GM21526 (cell line): ENCODE measurements around the gene ABCA1.
"Not testable (repeated sequence)": the region's sequence is repeated elsewhere in the genome, so short reads cannot be mapped to it uniquely, and the experiment has no call there.

Experiments used
- ATAC-seq: cut with Tn5 transposase; IDR thresholded peaks from one replicate; pipeline ENCODE4 v1.9.1; 2021; ENCODE audit warnings: moderate library complexity; ENCODE audit not compliant: unreplicated experiment, low FRiP score

Gene ABCA1

DNA sequence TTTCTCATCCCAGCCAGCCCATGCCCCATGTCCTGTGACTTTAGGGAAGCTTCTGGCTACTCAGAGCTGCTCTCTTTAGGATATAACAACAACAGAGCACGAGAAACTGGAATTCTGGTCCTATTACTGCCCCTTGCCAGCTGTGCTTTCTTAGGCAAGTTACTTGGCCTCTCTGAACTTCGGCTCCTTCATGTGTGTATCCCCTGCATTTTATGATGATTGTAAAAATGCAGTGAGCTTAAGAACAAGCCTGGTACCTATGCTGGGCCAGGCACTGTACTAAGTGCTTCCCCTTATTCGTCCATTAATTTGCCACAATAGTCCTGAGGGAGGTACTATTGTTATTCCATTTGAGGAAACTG is 54.5 kb downstream of the ABCA1 start:
- no peak for ATAC-seq

DNA sequence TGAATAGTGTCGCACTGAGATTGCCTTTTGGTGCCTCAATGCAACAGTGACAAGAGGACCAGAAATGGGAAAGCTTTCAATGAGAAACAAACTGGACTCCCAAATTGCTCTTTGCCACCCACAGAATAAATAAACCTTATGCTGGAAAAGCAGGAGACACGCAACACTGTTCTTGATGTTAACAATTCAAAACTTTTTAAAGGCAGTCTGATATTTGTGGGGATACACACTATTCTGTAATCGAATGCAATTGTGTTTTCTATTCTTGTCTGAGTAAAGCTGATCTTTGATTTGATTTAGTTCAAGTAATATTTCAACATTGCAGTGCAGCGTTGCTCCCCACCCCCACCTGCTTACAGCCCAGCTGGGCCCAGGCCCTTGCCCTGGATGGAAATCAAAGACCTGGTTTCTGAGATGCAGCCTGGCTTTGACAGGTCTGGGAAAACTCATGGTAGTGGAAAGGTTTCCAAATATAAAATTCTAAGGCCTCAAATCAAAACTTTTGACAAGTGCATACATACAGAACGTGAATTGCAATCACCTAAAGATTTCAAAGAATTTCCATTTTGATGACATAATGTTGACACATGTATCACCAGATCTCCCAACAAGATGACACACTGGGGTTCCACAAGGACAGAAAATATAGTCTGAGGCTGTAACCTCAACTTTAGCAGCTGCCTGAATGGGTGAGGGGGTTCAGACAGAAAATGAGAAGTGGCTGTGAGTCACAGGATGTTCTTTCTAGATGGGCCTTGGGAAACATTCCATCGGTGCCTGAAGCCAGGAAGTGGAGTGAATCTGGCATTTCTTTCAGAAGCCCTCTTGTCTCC is 55.1 kb downstream of the ABCA1 start:
- no peak for ATAC-seq

- no peak for ATAC-seq
Observed at GRCh38 chr9:104871961-104872527, 55.9 kb downstream of the ABCA1 start.

DNA sequence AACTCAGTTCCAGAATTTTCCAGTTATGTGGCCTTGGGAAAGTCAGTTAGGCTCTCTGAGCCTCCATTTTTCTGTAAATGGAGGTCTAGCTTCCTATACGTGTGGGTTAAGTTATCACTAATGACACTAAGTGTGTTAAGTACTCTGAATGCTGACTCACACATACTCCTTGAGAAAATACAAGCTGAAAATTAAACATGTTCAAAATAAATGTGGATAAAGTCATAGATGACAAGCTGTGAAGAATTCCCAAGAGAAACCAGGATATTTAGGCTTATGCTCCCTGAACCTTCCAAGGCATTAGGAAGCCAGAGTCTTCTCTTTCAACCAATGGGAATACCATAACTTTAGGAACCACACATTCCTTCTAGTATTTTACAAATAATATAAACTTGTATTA is 58.1 kb downstream of the ABCA1 start:
- ATAC-seq = no peak

DNA sequence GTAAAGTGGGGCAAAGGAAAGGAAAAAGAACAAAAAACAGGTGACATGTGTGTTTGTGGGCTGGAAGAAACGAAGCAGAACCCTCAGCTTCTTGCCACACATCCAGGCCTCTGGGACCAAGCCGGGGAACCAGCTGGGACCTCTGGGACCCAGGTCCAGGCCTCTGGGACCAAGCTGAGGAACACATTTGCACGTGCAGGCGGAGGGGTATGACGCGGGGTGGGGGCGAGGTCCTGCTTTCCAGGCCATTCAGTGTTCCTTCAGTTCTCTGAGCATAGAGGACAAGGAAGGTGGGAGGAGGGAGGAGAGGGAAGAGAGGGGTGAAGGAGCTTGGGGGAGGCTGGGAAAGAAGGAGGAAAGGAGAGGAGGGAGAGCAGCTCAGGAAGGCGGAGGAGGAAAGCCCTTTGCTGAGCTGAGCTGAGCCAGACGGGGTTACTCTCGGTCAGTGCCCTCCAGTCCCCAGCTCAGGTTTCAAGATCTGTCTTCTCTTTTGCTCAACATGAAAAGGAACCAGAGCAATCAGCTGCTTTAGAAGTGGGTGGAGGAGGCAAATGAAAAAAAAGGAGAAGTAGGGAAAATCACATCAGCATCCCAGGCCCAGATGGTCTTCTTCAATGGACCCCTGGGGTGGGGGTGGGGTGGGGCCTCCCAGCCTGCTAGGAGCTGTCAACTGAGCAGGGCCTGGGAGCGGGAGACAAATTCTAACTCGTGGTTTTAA is 59.1 kb downstream of the ABCA1 start:
- ATAC-seq = peak; percentile 95

GRCh38 chr9:104868303-104868686 is 59.7 kb downstream of the ABCA1 start:
- ATAC-seq = no peak

DNA sequence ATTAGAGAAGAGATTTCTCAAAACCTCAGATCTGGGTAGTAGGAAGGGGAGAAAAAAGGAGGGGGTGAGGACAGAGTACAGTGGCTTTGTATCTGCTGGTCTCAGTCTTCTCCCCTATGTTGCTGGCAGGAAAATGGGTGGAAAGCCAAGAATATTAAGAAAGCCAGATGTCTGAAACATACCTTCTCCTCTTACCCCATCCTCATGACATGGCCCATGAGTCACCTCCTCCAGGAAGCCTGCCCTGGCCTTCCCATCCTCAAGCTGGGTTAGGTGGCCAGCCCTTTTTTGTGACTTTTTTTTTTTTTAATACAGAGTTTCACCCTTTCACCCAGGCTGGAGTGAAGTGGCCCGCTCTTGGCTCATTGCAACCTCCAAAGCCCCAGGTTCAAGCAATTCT is 61.8 kb downstream of the ABCA1 start:
- no peak for ATAC-seq

- ATAC-seq = no peak
Observed at GRCh38 chr9:104864675-104865104, 63.3 kb downstream of the ABCA1 start.

- peak; percentile 94 for ATAC-seq
Observed at GRCh38 chr9:104863180-104863883, 64.6 kb downstream of the ABCA1 start.

- no peak for ATAC-seq
Observed at GRCh38 chr9:104861397-104861796, 66.6 kb downstream of the ABCA1 start.

DNA sequence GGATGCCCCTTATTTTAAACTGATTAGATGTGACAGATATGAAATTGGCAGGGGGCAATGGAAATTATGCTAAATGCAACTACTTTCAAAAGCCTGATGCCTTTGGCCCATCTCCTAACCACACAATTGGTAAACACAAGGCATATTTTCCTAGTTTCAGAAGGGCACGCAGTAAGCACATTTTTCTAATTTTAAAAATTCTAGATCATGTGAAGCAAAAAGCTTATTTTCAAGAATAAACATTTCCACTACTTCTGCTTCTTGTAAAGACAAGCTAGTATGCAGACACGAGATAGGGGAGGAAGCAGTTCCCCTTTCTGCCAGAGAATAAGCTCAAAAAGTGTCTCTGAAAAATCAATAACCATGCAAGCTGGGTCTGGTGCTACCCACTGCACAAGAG is 67.7 kb downstream of the ABCA1 start:
- no peak for ATAC-seq

GRCh38 chr9:104858846-104859245 is 69.1 kb downstream of the ABCA1 start:
- ATAC-seq = no peak

DNA sequence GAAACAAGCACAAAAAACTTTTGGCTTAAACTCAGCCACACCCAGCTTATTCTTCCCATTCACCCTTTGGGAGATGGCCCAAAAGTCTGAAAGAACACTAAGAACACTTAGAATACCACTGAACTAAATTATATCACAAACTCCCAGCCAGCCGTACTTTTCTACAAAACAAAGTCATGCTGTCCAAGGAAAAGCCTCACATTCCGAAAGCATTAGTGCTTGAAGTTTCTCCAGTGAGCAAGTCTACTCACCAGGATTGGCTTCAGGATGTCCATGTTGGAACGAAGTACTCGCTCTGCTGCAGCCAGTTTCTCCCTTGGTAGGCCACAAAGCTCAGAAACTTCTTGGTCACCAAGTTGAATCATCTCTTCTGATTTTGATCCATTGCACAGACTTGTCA is 69.7 kb downstream of the ABCA1 start:
- ATAC-seq = no peak

GRCh38 chr9:104856413-104856941 is 71.5 kb downstream of the ABCA1 start:
- ATAC-seq = no peak

- ATAC-seq = no peak
Observed at GRCh38 chr9:104855807-104856206, 72.1 kb downstream of the ABCA1 start.

DNA sequence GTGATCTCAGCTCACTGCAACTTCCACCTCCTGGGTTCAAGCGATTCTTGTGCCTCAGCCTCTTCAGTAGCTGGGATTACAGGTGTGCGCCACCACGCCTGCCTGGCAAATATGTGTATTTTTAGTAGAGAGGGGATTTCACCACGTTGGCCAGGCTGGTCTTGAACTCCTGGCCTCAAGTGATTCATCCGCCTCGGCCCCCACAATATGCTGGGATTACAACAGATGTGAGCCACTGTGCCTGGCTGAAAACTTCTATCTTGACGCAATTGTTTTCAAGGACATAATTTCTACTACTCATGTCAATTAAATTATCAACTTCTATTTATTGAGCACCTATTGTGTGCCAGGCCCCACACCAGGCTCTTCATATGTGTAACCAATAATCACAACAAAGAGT is 72.7 kb downstream of the ABCA1 start:
- not testable (repeated sequence) for ATAC-seq

GRCh38 chr9:104854613-104855012 is 73.3 kb downstream of the ABCA1 start:
- no peak for ATAC-seq

- no peak for ATAC-seq
Observed at GRCh38 chr9:104853683-104854082, 74.3 kb downstream of the ABCA1 start.

DNA sequence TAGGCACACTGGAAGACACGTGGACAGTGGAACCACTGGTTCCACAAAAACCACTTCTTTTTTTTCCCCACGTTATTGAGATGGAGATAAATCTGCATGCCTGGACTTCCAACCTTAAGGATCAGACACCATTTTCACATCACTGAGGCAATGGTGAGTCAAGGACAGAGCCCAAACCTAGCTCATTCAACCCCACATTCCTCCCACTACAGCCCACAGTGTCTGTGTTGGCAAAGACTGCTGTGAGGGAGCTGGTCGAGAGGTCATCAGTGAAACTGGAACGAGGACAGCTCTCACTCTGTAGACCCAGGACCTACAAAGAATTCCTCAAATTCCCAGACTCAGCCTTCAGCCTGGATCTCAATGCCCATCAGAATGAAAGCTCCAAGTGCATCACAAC is 74.8 kb downstream of the ABCA1 start:
- ATAC-seq = no peak

GRCh38 chr9:104851546-104851920 is 76.4 kb downstream of the ABCA1 start:
- ATAC-seq = no peak
